OCI-LY3 (cell line): ENCODE data around the gene RPS26.
A peak's percentile ranks its signal among the peaks of the same experiment; 100 is the strongest.

ENCODE experiments used
- EZH2phosphoT487 ChIP-seq: fragments of 200-600 bp; shearing (Covaris generic); IDR thresholded peaks from 2 replicates; pipeline ENCODE4 v1.6.1; 2018; ENCODE audit warnings: antibody characterized with exemption, mixed run types, low read depth
- TF ChIP-seq, protein P1 (sequence below): fragments of 200-600, 300-600 bp; sonication (generic); IDR thresholded peaks from 2 replicates; pipeline ENCODE4 v1.5.1; 2014; ENCODE audit warnings: antibody characterized with exemption, low read length, low read depth

DNA sequence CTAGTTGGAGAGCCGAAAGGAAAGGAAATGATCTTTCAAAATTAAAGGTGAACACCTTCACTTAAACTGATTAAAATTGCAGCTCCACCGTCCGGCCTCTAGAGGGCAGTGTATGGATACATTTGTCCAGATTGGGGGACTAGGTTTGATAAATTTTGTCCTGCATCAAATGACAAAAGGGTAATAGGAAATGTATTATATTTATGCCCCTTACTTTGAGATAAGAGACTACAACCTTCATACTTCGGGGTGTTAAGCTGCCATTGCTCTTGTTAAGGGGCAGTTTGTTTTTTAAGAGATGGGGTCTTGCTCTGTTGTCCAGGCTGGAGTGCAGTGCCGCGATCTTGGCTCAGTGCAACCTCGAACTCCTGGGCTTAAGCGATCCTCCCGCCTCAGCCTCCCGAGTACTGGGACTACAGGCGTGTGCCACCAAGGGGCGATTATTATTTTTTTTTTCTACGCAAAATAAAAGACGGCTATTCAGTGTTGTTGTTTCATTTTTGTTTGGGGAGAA lies 45.5 kb upstream of the RPS26 start:
- TF ChIP-seq, protein P1, sequence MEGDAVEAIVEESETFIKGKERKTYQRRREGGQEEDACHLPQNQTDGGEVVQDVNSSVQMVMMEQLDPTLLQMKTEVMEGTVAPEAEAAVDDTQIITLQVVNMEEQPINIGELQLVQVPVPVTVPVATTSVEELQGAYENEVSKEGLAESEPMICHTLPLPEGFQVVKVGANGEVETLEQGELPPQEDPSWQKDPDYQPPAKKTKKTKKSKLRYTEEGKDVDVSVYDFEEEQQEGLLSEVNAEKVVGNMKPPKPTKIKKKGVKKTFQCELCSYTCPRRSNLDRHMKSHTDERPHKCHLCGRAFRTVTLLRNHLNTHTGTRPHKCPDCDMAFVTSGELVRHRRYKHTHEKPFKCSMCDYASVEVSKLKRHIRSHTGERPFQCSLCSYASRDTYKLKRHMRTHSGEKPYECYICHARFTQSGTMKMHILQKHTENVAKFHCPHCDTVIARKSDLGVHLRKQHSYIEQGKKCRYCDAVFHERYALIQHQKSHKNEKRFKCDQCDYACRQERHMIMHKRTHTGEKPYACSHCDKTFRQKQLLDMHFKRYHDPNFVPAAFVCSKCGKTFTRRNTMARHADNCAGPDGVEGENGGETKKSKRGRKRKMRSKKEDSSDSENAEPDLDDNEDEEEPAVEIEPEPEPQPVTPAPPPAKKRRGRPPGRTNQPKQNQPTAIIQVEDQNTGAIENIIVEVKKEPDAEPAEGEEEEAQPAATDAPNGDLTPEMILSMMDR: peak; percentile 94
- TF ChIP-seq EZH2phosphoT487: no peak
